Activated CD4-positive, alpha-beta T cell treated with anti-CD3 and anti-CD28 coated beads, Interleukin-2, amount 50 U/mL, for 16 hours (primary cell): ENCODE results near the gene ALDH1B1.
"Not testable (repeated sequence)": the region's sequence is repeated elsewhere in the genome, so short reads cannot be mapped to it uniquely, and the experiment has no call there.

Source experiments
- DNase-seq: peaks from one replicate; pipeline ENCODE4 v3.0.0-alpha.2; 2020

ALDH1B1 gene

DNA sequence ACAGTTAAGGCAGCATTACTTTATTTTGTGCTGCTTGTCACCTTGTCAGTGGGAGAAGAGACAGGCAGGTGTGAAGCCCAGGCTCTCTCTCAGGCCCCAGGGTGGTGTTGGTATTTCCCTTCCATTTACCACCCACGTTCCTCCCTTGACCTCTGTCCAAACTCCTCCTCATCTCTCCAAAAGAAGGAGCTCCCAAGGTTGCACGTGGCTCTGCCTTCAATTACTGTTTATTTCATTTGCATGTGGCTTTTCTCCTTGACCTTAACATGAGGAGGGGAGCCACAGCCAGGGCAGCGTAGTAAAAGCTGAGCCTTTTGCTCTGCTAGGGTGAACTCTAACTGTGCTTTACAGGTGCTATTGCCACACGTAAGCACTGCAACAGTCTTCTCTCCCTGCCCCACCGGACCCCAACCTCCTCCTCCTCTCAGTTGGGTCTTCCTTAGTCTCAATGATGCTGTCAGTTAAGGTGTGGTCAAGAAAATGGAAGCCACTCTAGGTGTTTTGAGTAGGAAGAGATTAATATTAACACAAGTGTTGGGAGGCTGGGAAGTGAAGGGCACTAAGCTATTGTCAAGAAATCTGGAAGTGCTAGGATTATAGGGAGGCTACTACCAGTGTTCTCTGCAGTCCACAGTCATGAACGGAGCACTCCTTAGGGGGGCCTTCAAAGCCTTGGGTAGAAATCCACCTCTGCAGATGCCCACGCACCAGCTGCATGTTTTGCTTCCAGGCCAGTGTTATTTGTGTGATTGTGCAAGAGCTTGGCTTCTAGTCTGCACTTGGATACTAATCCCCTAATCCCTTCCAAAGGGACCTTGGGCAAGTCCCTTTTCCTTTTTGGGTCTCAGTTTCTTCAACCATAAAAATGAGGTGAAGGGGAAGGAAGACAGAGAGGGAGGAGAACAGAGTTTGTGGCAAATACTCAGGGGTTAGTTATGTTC lies 3.9 kb upstream of the ALDH1B1 start:
- no peak for DNase-seq

DNA sequence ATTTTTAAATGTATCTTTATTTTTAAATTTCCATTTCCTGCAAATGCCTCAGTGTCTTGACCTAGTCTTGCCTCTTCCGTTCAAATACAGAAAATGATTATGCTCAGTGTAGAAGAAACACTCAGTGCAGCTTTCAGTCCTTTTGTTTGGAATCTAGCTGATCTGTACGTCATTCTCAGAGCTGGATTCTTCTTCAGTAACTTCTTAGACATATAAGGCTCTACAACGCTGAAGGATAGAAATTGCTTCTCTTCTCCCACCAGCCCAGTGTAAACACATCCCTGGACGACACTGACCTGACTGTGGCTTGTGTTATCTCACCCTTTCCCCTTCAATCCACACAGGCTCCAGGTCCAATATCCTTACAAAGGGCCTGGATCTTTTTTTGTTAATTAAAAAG lies 3.2 kb upstream of the ALDH1B1 start:
- DNase-seq: no peak

DNA sequence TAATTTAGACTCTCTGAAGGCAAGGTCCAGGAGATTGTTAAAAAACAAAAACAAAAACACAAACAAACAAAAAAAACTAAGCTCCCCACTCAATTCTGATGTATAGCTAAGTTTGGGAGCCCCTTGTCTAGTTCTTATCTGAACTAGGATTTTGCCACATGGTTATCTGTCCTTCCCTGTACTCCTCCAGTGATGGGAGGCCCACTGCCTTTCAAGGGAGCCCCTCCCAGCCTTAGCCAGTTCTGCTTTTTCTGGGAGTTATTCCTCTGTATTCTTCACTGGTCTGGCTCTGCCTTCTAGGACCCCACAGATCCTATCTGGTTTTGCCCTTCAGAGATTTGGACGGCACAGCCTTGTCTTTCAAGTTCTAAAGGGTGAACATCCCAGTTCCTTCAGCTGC lies 2.1 kb upstream of the ALDH1B1 start:
- no peak for DNase-seq

DNA sequence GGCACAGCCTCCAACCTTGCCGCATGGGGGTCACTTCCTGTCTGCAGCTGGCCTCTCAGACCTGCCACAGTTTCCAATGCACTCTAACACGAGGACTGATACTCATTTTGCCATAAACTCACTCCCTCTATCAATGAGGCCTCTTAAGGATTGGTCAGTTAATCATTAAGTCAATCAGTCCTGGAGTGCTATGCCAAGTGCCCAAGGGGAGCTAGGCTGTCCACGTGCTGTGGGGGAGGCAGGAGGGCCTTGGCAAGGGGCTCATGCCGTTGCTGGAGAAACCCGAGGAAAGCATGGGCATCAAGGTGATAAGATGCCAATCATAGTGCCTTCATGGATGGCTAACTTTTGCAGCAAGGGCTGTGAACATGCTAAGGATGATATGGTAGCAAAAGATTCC lies 1.7 kb upstream of the ALDH1B1 start:
- DNase-seq: no peak

DNA sequence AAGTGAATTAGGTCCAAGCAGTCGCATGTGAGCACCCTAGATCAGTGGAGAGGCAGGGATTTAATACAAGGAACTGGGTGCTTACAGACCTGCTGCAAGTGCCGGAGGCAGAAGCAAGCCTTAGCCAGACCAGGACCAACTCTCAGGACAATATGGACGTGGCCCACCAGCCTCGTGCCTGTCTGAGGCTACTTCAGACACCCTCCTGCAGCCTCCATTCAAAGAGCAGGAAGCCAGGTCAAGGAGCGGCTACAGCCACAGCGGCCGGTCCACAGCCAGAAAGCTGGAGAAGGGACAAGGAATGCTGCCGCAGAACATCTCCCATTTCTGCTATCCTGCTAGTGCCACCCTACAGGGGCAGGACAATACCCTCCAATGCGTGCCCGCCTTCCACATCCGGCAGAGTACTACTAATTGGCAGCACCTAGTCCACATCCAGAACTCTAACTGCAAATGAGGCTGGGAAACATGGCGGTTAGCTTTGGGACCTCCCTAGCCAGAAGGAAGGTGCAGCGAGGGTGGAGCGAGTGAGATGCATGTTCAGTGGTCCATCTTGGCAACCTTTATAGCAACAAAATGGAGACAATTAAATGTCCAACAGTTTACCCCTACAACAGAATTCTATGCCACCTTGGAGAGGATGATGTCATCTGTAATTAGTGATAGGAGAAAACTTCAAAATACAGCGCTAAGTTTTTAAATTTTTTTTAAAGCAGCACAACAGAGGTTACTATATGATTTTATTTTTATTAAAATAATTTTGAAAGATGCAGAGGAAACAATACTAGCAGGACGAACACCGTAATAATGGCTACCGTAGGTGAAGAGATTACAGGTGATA lies 1.0 kb upstream of the ALDH1B1 start:
- DNase-seq: no peak

DNA sequence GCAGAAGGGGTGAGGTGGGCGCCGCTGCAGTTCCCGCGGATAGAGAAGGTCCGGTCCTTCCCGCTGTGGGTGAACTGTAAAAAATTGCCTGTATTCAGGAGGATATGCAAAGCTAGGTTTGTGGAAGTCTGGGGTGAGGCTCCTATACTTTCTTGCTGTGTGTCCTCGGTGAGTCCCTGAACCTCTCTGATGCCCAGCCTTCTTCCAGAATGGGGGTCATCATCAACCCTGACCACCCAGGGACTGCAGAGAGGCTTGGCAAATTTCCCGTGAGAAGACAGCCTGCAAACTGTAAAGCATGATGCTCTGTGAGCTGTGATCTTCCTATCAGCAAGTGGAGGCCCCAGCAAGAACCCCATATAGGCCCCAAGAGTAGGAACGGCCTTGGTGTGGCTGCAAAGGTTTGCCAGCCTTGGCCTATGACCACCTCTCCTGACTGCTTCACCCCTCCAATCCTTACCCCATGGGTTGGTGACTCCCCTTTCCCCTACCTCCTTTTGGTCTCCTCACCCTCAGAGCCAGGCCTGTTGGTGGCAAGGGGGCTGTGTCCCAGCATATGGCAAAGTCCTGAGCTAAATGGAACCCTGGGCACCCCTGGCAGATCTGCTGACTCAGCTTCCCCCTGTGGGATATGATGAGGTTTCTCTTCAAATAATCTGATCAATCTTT lies 760 bp downstream of the ALDH1B1 start:
- peak; percentile 3 for DNase-seq

DNA sequence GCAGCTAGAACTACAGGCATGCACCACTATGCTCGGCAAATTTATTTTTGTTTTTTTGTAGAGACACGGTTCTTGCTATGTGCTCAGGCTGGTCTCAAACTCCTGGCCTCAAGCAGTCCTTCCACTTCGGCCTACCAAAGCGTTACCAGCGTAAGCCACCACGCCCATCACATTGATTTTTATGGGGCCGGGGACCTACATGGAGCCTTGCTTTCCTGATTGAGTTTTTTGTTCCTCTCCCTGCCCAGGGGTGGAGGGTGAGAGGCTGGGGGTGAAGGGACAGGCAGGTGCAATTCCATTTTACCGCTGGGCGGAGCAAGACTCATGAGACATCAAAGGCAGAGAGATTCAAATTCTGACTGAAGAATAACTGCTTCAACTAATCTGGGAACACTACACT lies 1.9 kb downstream of the ALDH1B1 start:
- no peak for DNase-seq

DNA sequence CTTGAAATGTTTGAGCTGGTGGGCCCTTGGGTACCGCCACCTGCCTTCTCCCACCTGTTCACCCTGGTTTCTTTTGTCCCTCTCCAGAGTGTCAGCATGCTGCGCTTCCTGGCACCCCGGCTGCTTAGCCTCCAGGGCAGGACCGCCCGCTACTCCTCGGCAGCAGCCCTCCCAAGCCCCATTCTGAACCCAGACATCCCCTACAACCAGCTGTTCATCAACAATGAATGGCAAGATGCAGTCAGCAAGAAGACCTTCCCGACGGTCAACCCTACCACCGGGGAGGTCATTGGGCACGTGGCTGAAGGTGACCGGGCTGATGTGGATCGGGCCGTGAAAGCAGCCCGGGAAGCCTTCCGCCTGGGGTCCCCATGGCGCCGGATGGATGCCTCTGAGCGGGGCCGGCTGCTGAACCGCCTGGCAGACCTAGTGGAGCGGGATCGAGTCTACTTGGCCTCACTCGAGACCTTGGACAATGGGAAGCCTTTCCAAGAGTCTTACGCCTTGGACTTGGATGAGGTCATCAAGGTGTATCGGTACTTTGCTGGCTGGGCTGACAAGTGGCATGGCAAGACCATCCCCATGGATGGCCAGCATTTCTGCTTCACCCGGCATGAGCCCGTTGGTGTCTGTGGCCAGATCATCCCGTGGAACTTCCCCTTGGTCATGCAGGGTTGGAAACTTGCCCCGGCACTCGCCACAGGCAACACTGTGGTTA lies 3.3 kb downstream of the ALDH1B1 start:
- no peak for DNase-seq

DNA sequence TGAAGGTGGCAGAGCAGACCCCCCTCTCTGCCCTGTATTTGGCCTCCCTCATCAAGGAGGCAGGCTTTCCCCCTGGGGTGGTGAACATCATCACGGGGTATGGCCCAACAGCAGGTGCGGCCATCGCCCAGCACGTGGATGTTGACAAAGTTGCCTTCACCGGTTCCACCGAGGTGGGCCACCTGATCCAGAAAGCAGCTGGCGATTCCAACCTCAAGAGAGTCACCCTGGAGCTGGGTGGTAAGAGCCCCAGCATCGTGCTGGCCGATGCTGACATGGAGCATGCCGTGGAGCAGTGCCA lies 3.8 kb downstream of the ALDH1B1 start:
- no peak for DNase-seq

DNA sequence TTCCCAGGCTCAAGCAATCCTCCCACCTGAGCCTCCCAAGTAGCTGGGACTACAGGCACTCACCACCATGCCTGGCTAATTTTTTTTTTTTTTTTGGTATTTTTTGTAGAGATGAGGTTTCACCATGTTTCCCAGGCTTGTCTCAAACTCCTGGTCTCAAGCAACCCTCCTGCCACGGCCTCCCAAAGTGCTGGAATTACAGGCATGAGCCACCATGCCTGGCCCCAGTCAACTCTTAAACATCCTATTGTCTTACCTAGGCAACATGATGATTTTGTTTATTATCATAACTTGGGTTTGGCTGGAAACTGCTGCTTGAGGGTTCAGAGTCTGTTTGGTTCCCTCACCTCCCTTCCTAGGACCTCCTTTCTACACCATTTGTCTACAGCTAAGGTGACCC lies 6.7 kb downstream of the ALDH1B1 start:
- DNase-seq: not testable (repeated sequence)

DNA sequence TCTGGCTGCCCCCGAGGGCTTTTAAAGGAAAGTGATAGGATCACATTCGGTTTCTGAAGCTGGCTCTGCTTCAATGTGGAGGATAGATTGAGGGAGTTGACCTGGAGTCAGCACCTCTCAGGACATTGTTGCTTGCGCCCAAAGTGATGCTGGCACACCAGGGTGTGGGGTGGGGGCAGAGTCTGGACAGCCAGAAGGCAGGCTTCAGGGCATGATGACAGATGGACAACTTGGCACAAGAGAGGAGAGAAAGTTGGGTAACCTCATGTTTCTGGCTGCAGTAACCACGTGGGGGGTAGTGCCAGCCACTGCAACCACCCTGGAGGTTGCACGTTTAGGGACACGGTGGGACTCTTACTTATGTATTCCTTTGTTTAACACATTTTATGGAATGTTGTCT lies 9.5 kb downstream of the ALDH1B1 start:
- DNase-seq: no peak

DNA sequence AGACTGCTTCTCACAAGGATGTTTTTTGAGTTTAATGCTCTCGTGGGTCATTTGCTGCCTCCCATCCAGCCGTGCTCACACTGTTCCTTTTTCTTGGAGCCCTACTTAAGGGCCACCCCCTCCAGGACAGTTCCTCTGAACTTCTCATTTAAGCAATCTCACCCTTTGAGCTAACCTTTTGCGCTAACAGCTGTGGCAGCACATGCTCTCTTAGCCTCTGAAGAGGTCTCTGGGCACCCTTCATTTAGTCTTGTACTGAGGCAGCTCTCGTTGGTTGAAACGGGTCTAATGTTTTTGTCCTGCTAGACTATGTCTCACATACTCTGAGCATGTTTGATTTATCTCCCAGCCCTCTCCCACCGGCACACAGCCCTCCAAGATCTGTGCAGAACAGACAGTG lies 11.8 kb downstream of the ALDH1B1 start:
- DNase-seq: no peak

DNA sequence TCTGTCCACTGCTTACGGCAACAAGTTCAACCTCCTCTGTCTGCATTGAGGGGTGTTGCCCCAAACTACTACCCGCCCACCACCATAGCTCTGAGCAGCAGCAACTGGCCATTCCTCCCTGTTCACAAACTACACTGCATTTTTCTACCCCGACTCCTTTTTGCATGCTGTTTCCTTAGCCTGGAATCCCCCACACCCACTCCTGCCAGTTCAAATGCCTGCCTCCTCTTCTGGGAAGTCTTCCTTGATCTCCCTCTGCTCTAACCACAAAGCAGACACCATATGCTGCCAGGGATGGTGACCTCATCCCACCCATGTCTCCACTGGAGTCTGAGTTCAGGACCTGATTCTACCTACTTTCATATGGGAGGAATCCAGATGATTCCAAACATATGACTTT lies 13.3 kb downstream of the ALDH1B1 start:
- no peak for DNase-seq

DNA sequence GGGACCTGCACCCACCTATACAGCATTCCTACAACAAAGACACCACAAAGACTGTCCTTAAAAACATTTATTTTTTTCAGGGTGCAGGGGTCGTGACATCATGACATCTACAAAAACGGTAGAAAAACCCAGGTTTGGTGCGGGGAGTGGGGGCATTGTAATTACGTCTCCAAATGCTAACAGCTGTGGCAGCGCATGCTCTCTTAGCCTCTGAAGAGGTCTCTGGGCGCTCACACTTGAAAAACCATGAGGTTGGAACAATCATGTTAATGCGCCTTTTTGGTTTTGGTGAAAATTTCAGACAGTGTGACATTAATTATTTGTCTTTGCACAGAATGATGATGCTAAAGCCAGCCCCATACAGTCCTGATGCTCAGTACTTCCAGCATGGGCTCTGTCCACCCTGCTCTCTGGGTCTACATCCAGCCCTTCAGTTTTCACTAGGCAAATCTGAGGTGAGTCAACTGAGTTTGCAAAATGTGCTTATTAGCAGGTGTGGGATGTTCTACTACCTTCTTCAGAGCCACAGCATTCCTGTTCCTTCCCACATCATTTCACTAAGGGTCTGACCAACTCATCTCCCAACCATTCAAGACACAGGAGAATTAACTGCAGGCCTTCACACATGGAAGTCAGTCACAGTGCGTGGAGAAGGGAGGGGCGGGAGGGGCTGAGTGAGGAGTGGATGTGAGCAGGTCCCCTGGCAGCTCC lies 14.1 kb downstream of the ALDH1B1 start:
- no peak for DNase-seq

DNA sequence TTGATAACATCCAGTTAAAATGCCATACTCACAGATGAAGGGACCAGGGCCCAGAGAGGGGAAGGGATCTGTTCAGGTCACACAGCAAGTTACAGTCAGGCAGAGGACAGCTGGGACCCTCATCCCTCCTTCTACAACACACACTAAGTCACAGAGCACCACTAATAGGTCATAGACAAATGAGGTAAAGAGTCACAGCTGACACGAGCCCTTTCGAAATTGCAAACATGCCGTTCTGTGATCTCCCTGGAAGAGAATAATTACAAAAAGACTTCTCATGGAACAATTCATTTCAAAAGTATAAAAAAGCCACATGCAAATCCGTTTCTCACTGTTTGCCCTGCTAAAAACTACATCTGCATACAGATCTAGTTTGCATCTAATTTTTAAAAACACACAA lies 16.2 kb downstream of the ALDH1B1 start:
- no peak for DNase-seq

DNA sequence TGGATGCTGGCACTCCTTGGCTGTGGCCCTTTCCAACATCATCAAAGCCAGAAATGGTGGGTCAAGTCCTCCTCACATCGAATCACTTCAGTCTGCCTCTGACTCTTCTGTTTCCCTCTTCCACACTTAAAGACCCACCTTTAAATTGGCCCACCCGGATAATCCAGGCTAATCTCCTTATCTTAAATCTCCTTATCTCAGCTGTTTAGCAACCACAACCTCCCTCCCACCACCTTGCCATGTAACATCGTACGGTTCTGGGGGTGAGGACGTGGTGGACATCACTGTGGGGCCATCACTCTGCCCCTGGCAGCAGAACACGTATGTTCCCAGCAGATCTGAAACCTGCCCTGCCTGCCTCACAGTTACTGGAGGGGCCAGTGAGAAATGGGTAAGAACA lies 20.2 kb downstream of the ALDH1B1 start:
- DNase-seq: no peak

DNA sequence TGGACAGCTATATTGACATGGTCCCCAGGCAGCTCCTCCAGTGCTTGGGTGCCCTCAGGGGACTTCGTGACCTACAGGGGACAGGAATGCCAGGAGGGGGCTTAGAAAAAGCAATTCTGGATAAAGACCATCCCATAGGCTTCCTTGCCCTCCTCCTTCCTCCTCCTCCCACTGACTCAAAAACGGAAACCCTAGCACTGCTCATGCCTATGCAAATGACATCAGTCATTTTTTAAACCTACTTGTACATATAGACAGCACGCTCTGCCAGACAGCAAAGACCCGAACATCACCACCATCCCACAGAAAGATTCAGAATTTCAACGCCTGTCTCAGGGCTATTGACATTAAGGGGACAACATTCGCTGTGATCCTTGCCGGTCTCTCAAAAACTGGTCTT lies 20.8 kb downstream of the ALDH1B1 start:
- no peak for DNase-seq

DNA sequence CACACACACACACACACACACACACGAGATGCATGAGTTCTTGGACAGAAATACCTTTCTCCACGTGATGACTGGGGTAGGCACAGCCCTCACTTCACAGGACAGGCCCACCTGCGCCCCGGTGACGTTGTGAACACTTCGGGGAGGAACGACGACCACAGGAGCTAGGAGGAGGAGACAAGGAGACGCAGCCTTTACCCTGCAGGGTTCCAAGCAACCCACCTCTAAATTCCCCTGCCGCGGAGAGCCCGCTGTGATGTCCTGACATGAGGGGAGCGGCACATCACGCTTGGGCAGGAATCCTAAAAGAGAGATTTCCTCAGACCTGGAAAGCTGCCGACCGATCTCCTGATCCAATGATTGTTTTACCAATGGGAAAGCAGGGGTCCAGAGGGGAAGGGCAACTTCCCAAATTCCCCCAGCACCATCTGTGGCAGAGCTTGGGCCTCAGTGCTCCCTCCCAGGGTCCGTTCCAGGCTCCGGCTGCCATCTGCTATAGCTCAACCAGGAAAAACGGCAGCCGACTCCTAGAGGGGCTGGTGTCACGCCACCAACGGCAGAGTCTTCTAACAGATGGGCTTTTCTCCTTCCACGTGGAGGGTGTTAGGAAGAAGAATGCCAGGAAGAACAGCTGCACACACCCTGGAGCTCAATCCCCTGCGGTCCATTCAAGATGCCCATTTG lies 21.7 kb downstream of the ALDH1B1 start:
- no peak for DNase-seq

DNA sequence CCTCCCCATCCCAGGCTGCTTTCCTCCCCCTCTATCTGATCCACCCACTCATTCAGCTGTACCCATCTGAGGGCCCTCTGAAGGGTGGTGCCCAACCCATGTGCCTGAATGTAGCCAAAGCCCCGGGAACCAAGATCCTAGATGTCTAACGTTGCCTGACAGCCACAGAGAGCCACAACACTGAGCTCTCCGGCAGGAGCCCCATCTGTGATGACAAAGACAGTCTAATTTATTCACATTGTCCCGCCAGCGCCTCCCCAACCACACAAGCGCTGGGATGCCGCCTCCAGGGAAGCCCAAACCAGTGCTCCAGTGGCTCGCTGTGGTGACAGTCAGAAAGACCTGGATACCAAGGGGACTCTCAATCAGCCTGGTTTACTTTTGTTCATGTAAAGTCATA lies 23.4 kb downstream of the ALDH1B1 start:
- no peak for DNase-seq

DNA sequence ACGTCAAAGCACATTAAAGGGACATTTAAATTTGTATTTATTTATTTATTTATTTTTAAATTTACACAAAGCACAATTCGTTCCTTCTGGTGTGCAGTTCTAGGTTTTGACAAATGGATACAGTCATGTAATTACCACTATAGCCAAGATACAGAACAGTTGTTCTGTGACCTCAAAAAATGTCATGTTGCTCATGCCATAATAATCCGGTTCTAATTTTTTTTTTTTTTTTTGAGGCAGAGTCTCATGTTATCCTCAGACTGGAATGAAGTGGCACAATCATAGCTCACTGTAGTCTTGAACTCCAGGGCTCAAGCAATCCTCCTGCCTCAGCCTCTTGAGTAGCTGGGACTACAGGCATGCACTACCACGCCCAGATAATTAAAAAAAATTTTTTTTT lies 24.0 kb downstream of the ALDH1B1 start:
- no peak for DNase-seq

DNA sequence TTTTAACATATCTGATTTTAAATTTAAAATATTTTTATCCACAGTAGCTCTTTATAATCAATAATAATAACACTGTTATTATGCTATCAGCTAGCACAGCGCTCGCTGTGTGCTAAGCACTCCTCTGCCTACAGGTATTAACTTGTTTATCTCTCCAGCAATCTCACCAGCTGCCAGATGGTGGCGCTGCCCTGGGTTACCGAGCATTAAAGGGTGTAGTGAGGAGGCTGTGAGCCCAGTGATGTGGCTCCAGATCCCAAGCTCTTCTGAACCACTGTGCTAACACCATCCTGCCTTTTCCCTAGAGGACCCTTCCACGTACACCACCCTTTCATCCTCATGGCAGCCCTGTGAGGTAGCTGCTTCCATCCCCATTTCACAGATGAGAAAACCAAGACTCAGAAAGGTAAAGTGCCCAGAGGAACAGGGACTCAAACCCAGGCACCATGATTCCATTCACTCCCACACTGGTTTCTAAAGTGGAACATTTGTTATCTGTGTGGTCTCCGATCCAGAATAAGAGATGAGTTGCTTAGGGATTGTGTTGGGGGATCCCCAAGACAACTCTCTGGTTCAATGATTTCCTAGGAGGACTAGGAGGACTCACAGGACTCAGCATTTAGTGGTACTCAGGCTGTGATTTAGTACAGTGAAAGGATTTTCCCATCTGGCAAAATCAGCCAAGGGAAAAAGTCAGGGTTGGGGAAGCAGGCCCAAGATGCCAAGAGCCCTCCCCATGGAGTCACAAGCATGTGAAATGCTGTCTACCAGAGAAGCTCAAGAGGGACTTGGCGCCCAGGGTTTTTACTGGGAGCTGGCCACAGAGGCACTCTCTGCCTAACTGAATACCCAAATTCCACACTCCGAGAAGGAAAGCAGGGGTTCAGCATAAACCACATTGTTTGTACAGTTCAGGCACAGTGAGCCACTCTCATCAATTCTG lies 24.8 kb downstream of the ALDH1B1 start:
- peak; percentile 52 for DNase-seq
